GM12864 (cell line): ENCODE data around the gene NT5DC1.
A peak's percentile ranks its signal among the peaks of the same experiment; 100 is the strongest.
"Not testable (repeated sequence)": the region's sequence is repeated elsewhere in the genome, so short reads cannot be mapped to it uniquely, and the experiment has no call there.

Experiments
- DNase-seq: peaks from one replicate; pipeline ENCODE4 v3.0.0-alpha.2; 2011; ENCODE audit warnings: low read depth
- H3K4me3 ChIP-seq: 2 replicates; pipeline ENCODE4 v1.5.1; 2011; ENCODE audit warnings: mild to moderate bottlenecking, low read depth, low read length, control low read depth
- TF ChIP-seq, protein P1 (sequence below): IDR thresholded peaks from 2 replicates; pipeline ENCODE4 v1.5.1; 2011; ENCODE audit warnings: low read depth, mild to moderate bottlenecking, moderate library complexity, low read length, control low read depth, inconsistent platforms; ENCODE audit errors: missing control alignments

The NT5DC1 gene

DNA sequence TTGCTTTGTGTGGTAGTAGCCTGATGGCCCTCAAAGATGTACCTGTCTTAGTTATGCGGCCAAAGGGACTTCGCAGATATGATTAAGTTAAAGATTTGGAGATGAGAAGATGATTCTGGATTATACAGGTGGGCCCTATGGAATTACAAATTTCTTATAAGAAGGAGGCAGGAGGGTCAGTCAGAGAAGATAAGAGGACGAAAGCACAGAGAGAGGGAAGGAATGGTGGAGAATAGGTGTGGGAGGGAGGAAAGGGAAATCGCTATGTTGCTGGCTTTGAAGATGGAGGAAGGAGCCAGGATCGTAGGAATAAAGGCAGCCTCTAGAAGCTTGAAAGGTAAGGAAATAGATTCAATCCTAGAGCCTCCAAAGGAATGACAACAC is 180.3 kb downstream of the NT5DC1 start:
- DNase-seq: no peak

DNA sequence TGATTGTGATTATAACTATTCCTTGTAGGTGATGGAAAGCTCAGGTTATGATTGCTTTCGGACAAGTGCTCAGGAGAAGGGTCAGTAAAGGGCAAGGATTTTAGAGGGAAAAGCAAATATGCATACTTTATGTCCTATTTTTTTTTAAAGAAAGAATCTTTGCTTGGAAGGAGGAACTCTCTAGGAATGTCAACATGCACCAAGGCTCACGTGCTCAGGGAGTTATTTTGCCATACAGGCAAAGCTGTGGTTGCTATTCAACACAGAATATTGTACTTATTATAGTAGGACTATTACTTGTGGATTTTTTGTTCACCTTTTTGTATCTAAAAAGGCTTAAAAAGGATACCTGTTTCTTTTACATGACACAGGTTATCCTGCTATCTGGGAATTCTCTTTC is 182.0 kb downstream of the NT5DC1 start:
- TF ChIP-seq, protein P1, sequence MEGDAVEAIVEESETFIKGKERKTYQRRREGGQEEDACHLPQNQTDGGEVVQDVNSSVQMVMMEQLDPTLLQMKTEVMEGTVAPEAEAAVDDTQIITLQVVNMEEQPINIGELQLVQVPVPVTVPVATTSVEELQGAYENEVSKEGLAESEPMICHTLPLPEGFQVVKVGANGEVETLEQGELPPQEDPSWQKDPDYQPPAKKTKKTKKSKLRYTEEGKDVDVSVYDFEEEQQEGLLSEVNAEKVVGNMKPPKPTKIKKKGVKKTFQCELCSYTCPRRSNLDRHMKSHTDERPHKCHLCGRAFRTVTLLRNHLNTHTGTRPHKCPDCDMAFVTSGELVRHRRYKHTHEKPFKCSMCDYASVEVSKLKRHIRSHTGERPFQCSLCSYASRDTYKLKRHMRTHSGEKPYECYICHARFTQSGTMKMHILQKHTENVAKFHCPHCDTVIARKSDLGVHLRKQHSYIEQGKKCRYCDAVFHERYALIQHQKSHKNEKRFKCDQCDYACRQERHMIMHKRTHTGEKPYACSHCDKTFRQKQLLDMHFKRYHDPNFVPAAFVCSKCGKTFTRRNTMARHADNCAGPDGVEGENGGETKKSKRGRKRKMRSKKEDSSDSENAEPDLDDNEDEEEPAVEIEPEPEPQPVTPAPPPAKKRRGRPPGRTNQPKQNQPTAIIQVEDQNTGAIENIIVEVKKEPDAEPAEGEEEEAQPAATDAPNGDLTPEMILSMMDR: no peak
- H3K4me3 ChIP-seq: no peak overlapping the region

More for the DNA sequence above, 180.3 kb downstream of the NT5DC1 start:
- TF ChIP-seq, protein P1: no peak
- H3K4me3 ChIP-seq: peak overlapping the region; percentile 90

DNA sequence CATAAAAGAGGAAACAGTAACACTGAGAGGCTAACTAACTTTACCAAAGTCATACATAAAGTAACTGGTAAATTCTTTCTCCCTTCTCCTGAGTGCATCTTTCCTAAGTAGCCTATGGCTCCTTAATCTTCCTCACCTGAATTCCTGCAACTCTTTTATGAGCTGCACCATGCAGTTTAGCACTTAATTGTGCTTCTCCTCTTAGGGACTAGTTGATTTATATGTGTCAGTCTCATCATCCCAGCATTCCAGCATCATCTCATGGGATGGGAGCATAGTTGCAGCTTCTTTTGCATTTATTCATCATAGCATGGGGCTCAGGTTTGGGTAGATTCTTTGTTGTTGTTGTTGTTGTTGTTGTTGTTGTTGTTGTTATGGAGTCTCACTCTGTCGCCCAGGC is 182.5 kb downstream of the NT5DC1 start:
- H3K4me3 ChIP-seq: no peak overlapping the region
- DNase-seq: no peak
- TF ChIP-seq, protein P1: no peak

More for the DNA sequence above, 182.0 kb downstream of the NT5DC1 start:
- no peak for DNase-seq

DNA sequence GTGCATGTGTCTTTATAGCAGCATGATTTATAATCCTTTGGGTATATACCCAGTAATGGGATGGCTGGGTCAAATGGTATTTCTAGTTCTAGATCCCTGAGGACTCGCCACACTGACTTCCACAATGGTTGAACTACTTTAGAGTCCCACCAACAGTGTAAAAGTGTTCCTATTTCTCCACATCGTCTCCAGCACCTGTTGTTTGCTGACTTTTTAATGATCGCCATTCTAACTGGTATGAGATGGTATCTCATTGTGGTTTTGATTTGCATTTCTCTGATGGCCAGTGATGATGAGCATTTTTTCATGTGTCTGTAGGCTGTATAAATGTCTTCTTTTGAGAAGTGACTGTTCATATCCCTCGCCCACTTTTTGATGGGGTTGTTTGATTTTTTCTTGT is 184.3 kb downstream of the NT5DC1 start:
- not testable (repeated sequence) for DNase-seq, H3K4me3 ChIP-seq

DNA sequence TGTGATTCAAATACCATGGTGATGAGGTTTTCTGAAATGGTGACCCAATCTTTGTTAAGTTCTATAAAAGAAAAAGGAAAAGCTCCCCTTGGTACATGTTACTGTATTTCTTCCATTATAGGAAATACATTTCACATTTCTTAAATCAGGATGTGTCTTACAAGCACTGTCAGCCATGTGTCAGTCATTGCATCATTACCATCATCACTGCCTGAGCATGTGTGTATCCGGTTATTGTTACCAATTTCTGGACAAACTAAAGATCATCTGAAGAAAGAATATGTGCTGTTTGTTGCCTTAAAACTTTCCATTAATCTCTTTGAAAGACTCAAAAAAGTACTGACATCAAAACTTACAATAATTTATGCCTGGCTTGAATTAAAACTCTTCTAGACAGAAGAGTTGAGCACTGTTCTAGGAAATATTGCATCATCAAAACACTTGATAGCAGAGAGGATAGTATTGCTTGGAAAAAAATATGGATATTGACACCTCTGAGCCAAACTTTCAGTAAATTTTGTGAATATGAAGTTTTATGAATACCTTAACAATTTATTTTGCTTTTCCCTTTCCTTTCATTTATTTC is 186.2 kb downstream of the NT5DC1 start:
- TF ChIP-seq, protein P1: no peak

DNA sequence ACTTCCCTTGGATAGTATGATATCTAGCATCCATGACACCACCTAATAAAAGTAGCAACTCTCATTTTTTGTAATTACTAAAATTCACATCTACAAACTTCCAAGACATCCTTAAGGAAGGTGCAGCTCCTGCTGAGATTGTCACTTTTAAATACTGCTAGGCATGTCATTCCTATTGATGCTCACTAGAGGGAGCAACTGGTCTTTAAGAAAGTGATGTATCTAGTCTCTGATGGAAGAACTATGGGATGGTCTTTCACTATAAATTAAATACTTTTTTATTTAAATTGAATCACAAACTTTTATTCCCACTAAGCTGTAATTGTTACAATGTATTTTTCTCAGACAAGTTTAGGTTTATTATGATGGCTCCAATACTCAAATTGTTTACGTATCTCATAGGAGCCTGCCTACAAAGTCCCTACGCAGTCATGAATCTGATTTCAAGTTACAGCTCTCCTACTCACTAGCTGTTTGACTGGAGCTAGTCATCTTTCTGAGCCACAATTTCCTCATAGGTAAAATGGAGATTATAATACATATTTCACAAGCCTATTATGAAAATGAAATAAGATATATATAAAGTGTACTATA is 187.1 kb downstream of the NT5DC1 start:
- DNase-seq: no peak
- TF ChIP-seq, protein P1: peak; percentile 74
- no peak overlapping the region for H3K4me3 ChIP-seq

More for the DNA sequence above, 186.2 kb downstream of the NT5DC1 start:
- no peak for DNase-seq
- no peak overlapping the region for H3K4me3 ChIP-seq

DNA sequence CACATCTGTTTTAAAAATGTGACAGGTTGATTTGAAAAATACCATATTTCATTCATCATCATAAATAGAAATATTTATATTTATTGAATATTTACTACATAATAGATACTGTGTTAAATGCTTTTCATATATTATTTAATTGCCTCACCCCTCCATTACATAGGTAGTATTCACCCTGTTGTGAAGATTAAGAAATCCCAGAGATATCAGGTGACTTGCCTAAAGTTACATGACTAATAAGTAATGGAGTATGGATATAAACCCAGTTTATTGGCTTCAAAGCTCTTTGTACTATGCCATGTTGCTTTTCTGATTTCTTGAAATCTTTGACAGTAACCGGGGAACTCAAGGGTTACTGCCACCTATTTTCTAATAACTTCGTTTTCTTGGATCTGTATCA is 189.2 kb downstream of the NT5DC1 start:
- TF ChIP-seq, protein P1: no peak
- no peak overlapping the region for H3K4me3 ChIP-seq
- no peak for DNase-seq
